H1 (cell line): ENCODE data around the gene OSBPL5. TPM values are rescaled to one million over a fixed set of nuclear protein-coding genes. Genes with fewer than 3 reads are reported as not detected.

Source experiments
- CTCF ChIA-PET: fragments of 300-600 bp; sonication (Branson Sonifier 250); formaldehyde crosslinking; loops from one replicate; lab custom pipeline; 2021; ENCODE audit not compliant: partially characterized antibody; lab: Charles Lee
- POLR2A ChIA-PET: fragments of 300-600 bp; sonication (Branson Sonifier 250); formaldehyde crosslinking; loops from one replicate; lab custom pipeline; 2021; ENCODE audit warnings: inconsistent platforms; ENCODE audit not compliant: partially characterized antibody; lab: Charles Lee
- DNase-seq, 2 experiments: peaks; one replicate each; pipeline versions ENCODE4 v3.0.0 to v3.0.0-alpha.2; 2010 to 2022; ENCODE audit warnings: low spot score in 2 of 2, low read depth in 1 of 2, mixed read lengths in 1 of 2
- FAIRE-seq: peaks from 2 replicates; lab custom pipeline; 2011; peaks lifted over from hg19 to GRCh38; lab: Jason Lieb, UNC
- H2AFZ ChIP-seq: 2 replicates; pipeline ENCODE4 v1.8.1; 2012; ENCODE audit warnings: low read length, inconsistent platforms
- H2AK5ac ChIP-seq: 2 replicates; pipeline ENCODE4 v1.6.1; 2013; ENCODE audit warnings: low read depth, low read length
- H2BK120ac ChIP-seq: replicated peaks from 2 replicates; pipeline ENCODE3; 2013; ENCODE audit warnings: low read depth, low read length, inconsistent platforms
- H2BK12ac ChIP-seq: 2 replicates; pipeline ENCODE4 v1.6.1; 2013; ENCODE audit warnings: low read depth, low read length
- H2BK15ac ChIP-seq: 2 replicates; pipeline ENCODE4 v1.6.1; 2013; ENCODE audit warnings: low read length
- H2BK20ac ChIP-seq: 2 replicates; pipeline ENCODE4 v1.6.1; 2013; ENCODE audit warnings: low read length
- H2BK5ac ChIP-seq: 2 replicates; pipeline ENCODE4 v1.6.1; 2013; ENCODE audit warnings: low read depth, low read length
- H3K14ac ChIP-seq: 2 replicates; pipeline ENCODE4 v1.6.1; 2013; ENCODE audit warnings: inconsistent platforms; ENCODE audit not compliant: insufficient read length
- H3K18ac ChIP-seq: 2 replicates; pipeline ENCODE4 v1.6.1; 2013; ENCODE audit warnings: low read length; ENCODE audit errors: extremely low read depth
- H3K23ac ChIP-seq: 2 replicates; pipeline ENCODE4 v1.6.1; 2013; ENCODE audit warnings: inconsistent platforms; ENCODE audit not compliant: insufficient read length
- H3K23me2 ChIP-seq: 2 replicates; pipeline ENCODE4 v1.6.1; 2013; ENCODE audit warnings: low read depth, low read length
- H3K27ac ChIP-seq: 2 replicates; pipeline ENCODE4 v1.6.1; 2011; ENCODE audit warnings: low read depth, low read length, inconsistent platforms
- H3K27me3 ChIP-seq, 4 experiments: replicated peaks in 1 of 4; 1 replicate in 1 of 4; 2 replicates in 3 of 4; pipeline versions ENCODE4 v1.6.1 to v1.8.1; 2011 to 2013; ENCODE audit warnings: low read length in 3 of 4, mild to moderate bottlenecking in 3 of 4, inconsistent platforms in 2 of 4, mixed read lengths in 2 of 4, moderate library complexity in 1 of 4; ENCODE audit not compliant: control insufficient read depth in 3 of 4, insufficient read depth in 3 of 4; ENCODE audit errors: extremely low read depth in 1 of 4
- H3K36me3 ChIP-seq, 4 experiments: 2 replicates each; pipeline versions ENCODE4 v1.6.1 to v1.8.1; 2011 to 2013; ENCODE audit warnings: mild to moderate bottlenecking in 4 of 4, low read length in 3 of 4, moderate library complexity in 2 of 4, control low read depth in 1 of 4, inconsistent platforms in 1 of 4; ENCODE audit not compliant: insufficient read depth in 4 of 4, control insufficient read depth in 2 of 4
- H3K4ac ChIP-seq: replicated peaks from 2 replicates; pipeline ENCODE3; 2013; ENCODE audit warnings: low read length, low read depth, mixed read lengths, inconsistent platforms; ENCODE audit not compliant: insufficient read length
- H3K4me1 ChIP-seq, 4 experiments: replicated peaks in 1 of 4; 1 replicate in 1 of 4; 2 replicates in 3 of 4; pipeline versions ENCODE4 v1.6.1 to v1.8.1; 2011 to 2013; ENCODE audit warnings: low read length in 3 of 4, inconsistent platforms in 2 of 4, mixed read lengths in 1 of 4; ENCODE audit not compliant: insufficient read depth in 4 of 4, control insufficient read depth in 3 of 4
- H3K4me2 ChIP-seq, 2 experiments: 2 replicates each; pipeline versions ENCODE4 v1.6.1 to v1.8.1; 2011 to 2013; ENCODE audit warnings: low read depth in 2 of 2, low read length in 2 of 2, control low read depth in 1 of 2, inconsistent platforms in 1 of 2, mild to moderate bottlenecking in 1 of 2; ENCODE audit not compliant: insufficient read depth in 1 of 2
- H3K4me3 ChIP-seq, 4 experiments: fragments of 200-600, 300-600 bp in 1 of 4; sonication (generic), shearing (Covaris generic), sonication (Bioruptor Twin) in 1 of 4; 2 replicates each; pipeline versions ENCODE4 v1.5.1 to v1.8.1; 2011 to 2016; ENCODE audit warnings: low read length in 4 of 4, low read depth in 3 of 4, control low read depth in 2 of 4, inconsistent platforms in 2 of 4, mild to moderate bottlenecking in 2 of 4, mixed read lengths in 1 of 4, moderate library complexity in 1 of 4; ENCODE audit not compliant: insufficient read depth in 2 of 4; ENCODE audit errors: extremely low read depth in 1 of 4
- H3K56ac ChIP-seq: replicated peaks from 2 replicates; pipeline ENCODE3; 2013; ENCODE audit warnings: low read depth, mild to moderate bottlenecking, mixed read lengths, low read length, inconsistent platforms; ENCODE audit not compliant: insufficient read length
- H3K79me1 ChIP-seq: 2 replicates; pipeline ENCODE4 v1.6.1; 2013; ENCODE audit warnings: low read depth, low read length, control low read depth
- H3K79me2 ChIP-seq, 2 experiments: 2 replicates each; pipeline versions ENCODE4 v1.6.1 to v1.8.1; 2012 to 2013; ENCODE audit warnings: low read length in 2 of 2, mild to moderate bottlenecking in 2 of 2, inconsistent platforms in 1 of 2; ENCODE audit not compliant: insufficient read depth in 2 of 2, control insufficient read depth in 1 of 2
- H3K9ac ChIP-seq, 4 experiments: replicated peaks in 1 of 4; 1 replicate in 1 of 4; 2 replicates in 3 of 4; pipeline versions ENCODE4 v1.6.1 to v1.8.1; 2011 to 2013; ENCODE audit warnings: low read depth in 3 of 4, low read length in 3 of 4, control low read depth in 2 of 4, mild to moderate bottlenecking in 2 of 4, moderate library complexity in 2 of 4, inconsistent platforms in 1 of 4; ENCODE audit errors: extremely low read depth in 1 of 4
- H3K9me3 ChIP-seq, 2 experiments: 2 replicates each; pipeline versions ENCODE4 v1.6.1 to v1.8.1; 2012 to 2013; ENCODE audit warnings: mild to moderate bottlenecking in 2 of 2, moderate library complexity in 2 of 2, control low read depth in 1 of 2, inconsistent platforms in 1 of 2, low read depth in 1 of 2, low read length in 1 of 2, mixed read lengths in 1 of 2; ENCODE audit not compliant: insufficient read depth in 2 of 2
- H4K20me1 ChIP-seq, 2 experiments: replicated peaks in 1 of 2; 2 replicates each; pipeline versions ENCODE3 to v1.8.1; 2011 to 2013; ENCODE audit warnings: inconsistent platforms in 2 of 2, low read length in 2 of 2, mild to moderate bottlenecking in 1 of 2; ENCODE audit not compliant: insufficient read depth in 2 of 2, control insufficient read depth in 1 of 2
- H4K5ac ChIP-seq: 2 replicates; pipeline ENCODE4 v1.6.1; 2013; ENCODE audit warnings: low read length, low read depth, mixed read lengths, inconsistent platforms; ENCODE audit not compliant: insufficient read length
- H4K8ac ChIP-seq: 2 replicates; pipeline ENCODE4 v1.8.0; 2013; ENCODE audit warnings: mild to moderate bottlenecking, moderate library complexity, low read length, inconsistent platforms; ENCODE audit not compliant: insufficient read depth; ENCODE audit errors: extremely low read depth
- H4K91ac ChIP-seq: replicated peaks from 2 replicates; pipeline ENCODE3; 2013; ENCODE audit warnings: low read length, mixed read lengths, inconsistent platforms; ENCODE audit not compliant: insufficient read length
- KDM1A ChIP-seq: fragments of 200-600, 300-600 bp; sonication (generic); IDR thresholded peaks from 2 replicates; pipeline ENCODE4 v1.7.1; 2016; ENCODE audit warnings: mild to moderate bottlenecking, low read length, borderline replicate concordance
- RBBP5 ChIP-seq: IDR thresholded peaks from 2 replicates; pipeline ENCODE4 v1.7.1; 2012; ENCODE audit warnings: low read depth, mild to moderate bottlenecking, inconsistent platforms, low read length, moderate library complexity, borderline replicate concordance
- WGBS, 2 experiments: shearing (Covaris generic) in 1 of 2; methylation state at CpG; one replicate each; pipeline versions ENCODE4 v1.1.6 to v1.1.7; 2013 to 2015; ENCODE audit warnings: low lambda C conversion rate in 2 of 2, mixed read lengths in 2 of 2, inconsistent platforms in 1 of 2, low coverage in 1 of 2, missing lambda C conversion rate in 1 of 2; ENCODE audit not compliant: insufficient replicate concordance in 2 of 2, insufficient coverage in 1 of 2, insufficient read length in 1 of 2; ENCODE audit errors: extremely low coverage in 1 of 2, missing lambda C conversion rate in 1 of 2; 5-methylcytosine and 5-hydroxymethylcytosine counted together
- polyA plus RNA-seq, 7 experiments: library from polyadenylated mRNA; depleted of rRNA in 3 of 7; stranded (reverse) in 5 of 7; unstranded in 2 of 7; fragments of >200 nt in 5 of 7; fragments of 200-250 nt in 2 of 7; gene quantifications; 1 replicate in 5 of 7; 2 replicates in 1 of 7; 4 replicates in 1 of 7; pipeline versions ENCODE4 v1.2.1 to v1.2.3, GENCODE V29; 2011 to 2013; ENCODE audit warnings: missing spikeins in 2 of 7, mixed read lengths in 2 of 7
- total RNA-seq: library from RNA; stranded (reverse); fragmentation: NEBNext Ultra II Directional; extraction: Animal tissue kit (Norgen Biotek cat#: 25700); gene quantifications from 2 replicates; pipeline ENCODE4 v1.2.1, GENCODE V29; 2021

OSBPL5 gene
- total and polyA plus RNA-seq, 2 of the 8 experiments (the other 6 are each of a cell fraction or from before 2014, with no cell fraction given) = 3.4 to 9.9 TPM

DNA sequence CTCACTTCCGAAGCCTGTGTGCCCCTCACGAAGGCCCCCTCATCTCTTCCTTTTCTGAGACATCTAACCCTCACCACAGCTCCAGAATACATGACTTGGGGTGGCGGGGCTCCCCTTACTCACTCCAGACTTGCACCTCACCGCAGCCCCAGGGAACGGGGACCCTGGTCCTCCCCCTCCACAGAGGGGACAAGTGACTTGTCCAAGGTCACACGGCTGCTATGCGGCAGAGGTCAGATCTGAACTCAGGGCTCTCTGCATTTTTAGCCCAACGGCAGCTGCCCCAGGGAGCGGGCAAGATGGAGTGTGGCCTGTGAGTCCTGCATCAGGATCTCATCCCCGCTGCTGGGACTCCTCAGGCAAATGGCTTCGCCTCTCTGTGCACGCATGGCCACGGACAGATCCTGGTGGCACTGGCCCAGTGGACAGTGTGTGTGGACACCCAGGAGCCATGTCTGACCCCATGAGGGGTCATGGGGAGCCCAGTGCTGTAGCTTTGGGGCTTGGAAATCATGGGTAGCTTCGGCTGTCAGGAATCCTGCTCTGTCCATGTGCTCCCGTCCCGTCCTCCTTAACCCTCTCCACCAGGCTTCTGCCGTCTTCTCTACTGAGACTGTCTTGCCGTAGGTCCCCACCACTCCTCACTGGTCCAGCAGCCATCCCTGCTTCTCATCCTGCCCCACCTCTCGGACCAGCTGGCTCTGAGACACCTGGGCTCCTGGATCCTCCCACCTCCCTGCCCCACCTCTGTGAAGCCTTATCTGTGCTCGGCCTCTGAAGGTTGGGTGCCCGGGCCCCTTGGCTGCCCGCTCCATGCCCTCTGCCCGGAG is 59.9 kb downstream of the OSBPL5 start:
- H3K4me2 ChIP-seq = no peak overlapping the region
- H3K79me1 ChIP-seq = no peaks in the 10 kb centered on the region
- no peaks in the 10 kb centered on the region; a peak in 2 of 7 replicates for H3K27me3 ChIP-seq
- no peak overlapping the region for H2BK5ac ChIP-seq
- no peak overlapping the region for H3K56ac ChIP-seq
- 93% methylated on average over 23 of the region's 23 CpGs; no CpG with 5 or more reads in 1 of the 2 experiments for WGBS, 2 experiments
- TF ChIP-seq RBBP5 = no peak
- TF ChIP-seq KDM1A = peak; percentile 56; the same call in 1 of the 2 replicates
- H2BK15ac ChIP-seq = no peak overlapping the region
- H2BK20ac ChIP-seq = no peak overlapping the region
- no peak overlapping the region for H3K23ac ChIP-seq
- no peak overlapping the region for H3K4me3 ChIP-seq
- no peaks in the 10 kb centered on the region for H3K36me3 ChIP-seq
- peaks cover 0 to 16% (median 8%) of the 10 kb centered on the region in 4 experiments; a peak in 5 of 7 replicates for H3K4me1 ChIP-seq
- H2AFZ ChIP-seq = no peak overlapping the region
- no peak overlapping the region for H2BK12ac ChIP-seq
- H3K14ac ChIP-seq = no peak overlapping the region
- no peaks in the 10 kb centered on the region for H3K9me3 ChIP-seq
- H4K20me1 ChIP-seq = peaks cover 0 to 6% of the 10 kb centered on the region in 2 experiments
- H2BK120ac ChIP-seq = no peak overlapping the region
- no peak overlapping the region for H3K27ac ChIP-seq
- H3K23me2 ChIP-seq = no peaks in the 10 kb centered on the region
- H3K4ac ChIP-seq = no peak overlapping the region
- no peak for FAIRE-seq
- CTCF ChIA-PET = interaction anchor here (1.1 to 2.2 kb wide), 6 partner anchors 12 to 119 kb away, joined by 3 to 8 read pairs (median 4); no protein-coding TSS in a partner anchor
- H4K8ac ChIP-seq = no peak overlapping the region; the same call in 1 of the 2 replicates
- H4K5ac ChIP-seq = no peak overlapping the region
- H4K91ac ChIP-seq = no peak overlapping the region
- no peak for DNase-seq
- no peak overlapping the region for H2AK5ac ChIP-seq
- POLR2A ChIA-PET = no interaction called here
- no peak overlapping the region for H3K18ac ChIP-seq
- H3K9ac ChIP-seq = no peak overlapping the region
- H3K79me2 ChIP-seq = no peaks in the 10 kb centered on the region
